ENCODE results near the gene TTI1. TPM values are rescaled to one million over a fixed set of nuclear protein-coding genes. Genes with fewer than 3 reads are reported as not detected.

The TTI1 gene
- total and polyA plus RNA-seq, 2 of the 13 experiments (the other 11 are each of a cell fraction or from before 2014, with no cell fraction given): 22.9 to 39.8 TPM

- TF ChIP-seq ATAD3A (CRISPR knock-in tag; IDR thresholded peaks at IDR 0.05): no peak
- TF ChIP-seq ZNF496 (CRISPR knock-in tag; IDR thresholded peaks at IDR 0.05; ENCODE audit: insufficient replicate concordance): no peak
- TF ChIP-seq TGIF2 (CRISPR knock-in tag; IDR thresholded peaks at IDR 0.05): 0 out of 2 replicates have a peak, but pooled peaks have one; percentile 62
- no peak for TF ChIP-seq ZFP82 (CRISPR knock-in tag; IDR thresholded peaks at IDR 0.05; ENCODE audit: borderline replicate concordance)
- TF ChIP-seq, protein P1, sequence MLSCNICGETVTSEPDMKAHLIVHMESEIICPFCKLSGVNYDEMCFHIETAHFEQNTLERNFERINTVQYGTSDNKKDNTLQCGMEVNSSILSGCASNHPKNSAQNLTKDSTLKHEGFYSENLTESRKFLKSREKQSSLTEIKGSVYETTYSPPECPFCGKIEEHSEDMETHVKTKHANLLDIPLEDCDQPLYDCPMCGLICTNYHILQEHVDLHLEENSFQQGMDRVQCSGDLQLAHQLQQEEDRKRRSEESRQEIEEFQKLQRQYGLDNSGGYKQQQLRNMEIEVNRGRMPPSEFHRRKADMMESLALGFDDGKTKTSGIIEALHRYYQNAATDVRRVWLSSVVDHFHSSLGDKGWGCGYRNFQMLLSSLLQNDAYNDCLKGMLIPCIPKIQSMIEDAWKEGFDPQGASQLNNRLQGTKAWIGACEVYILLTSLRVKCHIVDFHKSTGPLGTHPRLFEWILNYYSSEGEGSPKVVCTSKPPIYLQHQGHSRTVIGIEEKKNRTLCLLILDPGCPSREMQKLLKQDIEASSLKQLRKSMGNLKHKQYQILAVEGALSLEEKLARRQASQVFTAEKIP (CRISPR knock-in tag; IDR thresholded peaks at IDR 0.05; ENCODE audit: borderline replicate concordance): no peak
- TF ChIP-seq ELF1 (CRISPR knock-in tag; IDR thresholded peaks at IDR 0.05): no peak
- TF ChIP-seq PBX3 (CRISPR knock-in tag; IDR thresholded peaks at IDR 0.05; ENCODE audit: borderline replicate concordance): no peak
- TF ChIP-seq SP1 (IDR thresholded peaks at IDR 0.05): no peak
- TF ChIP-seq SP1 (CRISPR knock-in tag; IDR thresholded peaks at IDR 0.05): no peak
- peak; percentile 68; the same call in 1 of the 2 replicates for TF ChIP-seq ERF (CRISPR knock-in tag; IDR thresholded peaks at IDR 0.05)
- TF ChIP-seq ZFP36L2 (CRISPR knock-in tag; IDR thresholded peaks at IDR 0.05): no peak
- peak; percentile 93 for TF ChIP-seq RXRB (CRISPR knock-in tag; IDR thresholded peaks at IDR 0.05; ENCODE audit: borderline replicate concordance)
- TF ChIP-seq, protein P2, sequence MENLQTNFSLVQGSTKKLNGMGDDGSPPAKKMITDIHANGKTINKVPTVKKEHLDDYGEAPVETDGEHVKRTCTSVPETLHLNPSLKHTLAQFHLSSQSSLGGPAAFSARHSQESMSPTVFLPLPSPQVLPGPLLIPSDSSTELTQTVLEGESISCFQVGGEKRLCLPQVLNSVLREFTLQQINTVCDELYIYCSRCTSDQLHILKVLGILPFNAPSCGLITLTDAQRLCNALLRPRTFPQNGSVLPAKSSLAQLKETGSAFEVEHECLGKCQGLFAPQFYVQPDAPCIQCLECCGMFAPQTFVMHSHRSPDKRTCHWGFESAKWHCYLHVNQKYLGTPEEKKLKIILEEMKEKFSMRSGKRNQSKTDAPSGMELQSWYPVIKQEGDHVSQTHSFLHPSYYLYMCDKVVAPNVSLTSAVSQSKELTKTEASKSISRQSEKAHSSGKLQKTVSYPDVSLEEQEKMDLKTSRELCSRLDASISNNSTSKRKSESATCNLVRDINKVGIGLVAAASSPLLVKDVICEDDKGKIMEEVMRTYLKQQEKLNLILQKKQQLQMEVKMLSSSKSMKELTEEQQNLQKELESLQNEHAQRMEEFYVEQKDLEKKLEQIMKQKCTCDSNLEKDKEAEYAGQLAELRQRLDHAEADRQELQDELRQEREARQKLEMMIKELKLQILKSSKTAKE (CRISPR knock-in tag; IDR thresholded peaks at IDR 0.05; ENCODE audit: borderline replicate concordance): peak; percentile 77
- TF ChIP-seq SCMH1 (CRISPR knock-in tag; IDR thresholded peaks at IDR 0.05; ENCODE audit: borderline replicate concordance): no peak
- TF ChIP-seq, protein P3, sequence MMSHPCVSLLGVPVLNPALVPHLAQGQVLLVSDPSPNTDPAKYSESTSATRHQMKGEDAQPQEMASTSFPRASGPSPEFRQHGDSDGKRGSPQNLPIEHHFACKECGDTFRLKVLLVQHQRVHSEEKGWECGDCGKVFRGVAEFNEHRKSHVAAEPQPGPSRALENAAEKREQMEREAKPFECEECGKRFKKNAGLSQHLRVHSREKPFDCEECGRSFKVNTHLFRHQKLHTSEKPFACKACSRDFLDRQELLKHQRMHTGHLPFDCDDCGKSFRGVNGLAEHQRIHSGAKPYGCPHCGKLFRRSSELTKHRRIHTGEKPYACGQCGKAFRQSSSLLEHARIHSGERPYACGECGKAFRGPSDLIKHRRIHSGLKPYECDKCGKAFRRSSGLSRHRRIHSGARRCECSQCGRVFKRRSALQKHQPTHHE (CRISPR knock-in tag; IDR thresholded peaks at IDR 0.05; ENCODE audit: borderline replicate concordance): no peak
- peak; percentile 98 for TF ChIP-seq SP5 (CRISPR knock-in tag; IDR thresholded peaks at IDR 0.05; ENCODE audit: borderline replicate concordance, low read depth)
- TF ChIP-seq STAT6 (CRISPR knock-in tag; IDR thresholded peaks at IDR 0.05; ENCODE audit: borderline replicate concordance): no peak
- TF ChIP-seq, protein P4, sequence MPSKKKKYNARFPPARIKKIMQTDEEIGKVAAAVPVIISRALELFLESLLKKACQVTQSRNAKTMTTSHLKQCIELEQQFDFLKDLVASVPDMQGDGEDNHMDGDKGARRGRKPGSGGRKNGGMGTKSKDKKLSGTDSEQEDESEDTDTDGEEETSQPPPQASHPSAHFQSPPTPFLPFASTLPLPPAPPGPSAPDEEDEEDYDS (CRISPR knock-in tag; IDR thresholded peaks at IDR 0.05): no peak
- TF ChIP-seq ZNF562 (CRISPR knock-in tag; IDR thresholded peaks at IDR 0.05; ENCODE audit: borderline replicate concordance): no peak
- TF ChIP-seq ARNT2 (CRISPR knock-in tag; IDR thresholded peaks at IDR 0.05; ENCODE audit: low read depth): no peak
Measured at GRCh38 chr20:38059832-38060231, 26.6 kb upstream of the TTI1 start (continued).

All from HepG2 (cell line).